GM13977 (cell line): ENCODE measurements around the gene CAP1.
A peak's percentile ranks its signal among the peaks of the same experiment; 100 is the strongest.
"Not testable (repeated sequence)": the region's sequence is repeated elsewhere in the genome, so short reads cannot be mapped to it uniquely, and the experiment has no call there.

Source experiments
- DNase-seq: peaks from one replicate; pipeline ENCODE4 v3.0.0; 2012; ENCODE audit warnings: low spot score
- in situ Hi-C: fragments of 300-500 bp; cut with MboI; formaldehyde crosslinking; loops from one replicate; pipeline ENCODE4 v1.12.0; 2022; ENCODE audit warnings: low sequenced_read_pairs, low pct_unique_long_range_greater_than_20kb, mixed read lengths, inconsistent platforms; ENCODE audit not compliant: unreplicated experiment
- TF ChIP-seq, protein P1 (sequence below): IDR thresholded peaks from 2 replicates; pipeline ENCODE4 v1.5.1; 2012; ENCODE audit warnings: mild to moderate bottlenecking, control low read depth; ENCODE audit not compliant: insufficient read depth; ENCODE audit errors: extremely low read depth, missing control alignments

CAP1 gene

DNA sequence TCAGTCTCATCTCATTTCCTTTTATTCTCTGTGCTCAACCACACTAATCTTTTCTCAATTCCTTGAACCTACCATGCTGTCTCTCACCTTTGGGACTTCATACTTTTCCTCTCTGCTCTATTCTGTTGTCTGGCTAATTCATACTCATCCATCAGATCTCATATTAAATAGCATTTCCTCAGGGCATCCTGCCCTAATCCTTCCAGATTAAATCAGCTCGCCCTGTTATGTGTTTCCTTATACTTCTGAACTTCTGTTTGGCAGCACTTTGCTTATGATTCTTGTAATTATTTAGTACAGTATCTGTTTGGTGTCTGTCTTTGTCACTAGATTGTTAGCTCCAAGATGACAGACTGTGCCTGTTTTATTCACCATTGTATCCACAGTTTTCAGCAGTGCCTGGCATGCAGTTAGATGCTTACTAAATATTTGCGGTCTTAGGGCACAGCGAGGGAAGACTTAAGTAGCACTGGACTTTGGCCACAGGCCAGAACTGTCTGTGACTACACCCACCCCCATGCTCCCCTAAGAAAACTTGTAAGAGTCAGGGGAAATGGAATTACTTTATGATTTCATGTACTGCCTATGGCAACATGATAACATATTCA lies 9.9 kb upstream of the CAP1 start:
- TF ChIP-seq, protein P1, sequence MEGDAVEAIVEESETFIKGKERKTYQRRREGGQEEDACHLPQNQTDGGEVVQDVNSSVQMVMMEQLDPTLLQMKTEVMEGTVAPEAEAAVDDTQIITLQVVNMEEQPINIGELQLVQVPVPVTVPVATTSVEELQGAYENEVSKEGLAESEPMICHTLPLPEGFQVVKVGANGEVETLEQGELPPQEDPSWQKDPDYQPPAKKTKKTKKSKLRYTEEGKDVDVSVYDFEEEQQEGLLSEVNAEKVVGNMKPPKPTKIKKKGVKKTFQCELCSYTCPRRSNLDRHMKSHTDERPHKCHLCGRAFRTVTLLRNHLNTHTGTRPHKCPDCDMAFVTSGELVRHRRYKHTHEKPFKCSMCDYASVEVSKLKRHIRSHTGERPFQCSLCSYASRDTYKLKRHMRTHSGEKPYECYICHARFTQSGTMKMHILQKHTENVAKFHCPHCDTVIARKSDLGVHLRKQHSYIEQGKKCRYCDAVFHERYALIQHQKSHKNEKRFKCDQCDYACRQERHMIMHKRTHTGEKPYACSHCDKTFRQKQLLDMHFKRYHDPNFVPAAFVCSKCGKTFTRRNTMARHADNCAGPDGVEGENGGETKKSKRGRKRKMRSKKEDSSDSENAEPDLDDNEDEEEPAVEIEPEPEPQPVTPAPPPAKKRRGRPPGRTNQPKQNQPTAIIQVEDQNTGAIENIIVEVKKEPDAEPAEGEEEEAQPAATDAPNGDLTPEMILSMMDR: no peak
- DNase-seq: no peak
- in situ Hi-C loops: loop anchor here (10.0 kb wide), 1 partner anchor 46 kb away; no protein-coding TSS in a partner anchor

DNA sequence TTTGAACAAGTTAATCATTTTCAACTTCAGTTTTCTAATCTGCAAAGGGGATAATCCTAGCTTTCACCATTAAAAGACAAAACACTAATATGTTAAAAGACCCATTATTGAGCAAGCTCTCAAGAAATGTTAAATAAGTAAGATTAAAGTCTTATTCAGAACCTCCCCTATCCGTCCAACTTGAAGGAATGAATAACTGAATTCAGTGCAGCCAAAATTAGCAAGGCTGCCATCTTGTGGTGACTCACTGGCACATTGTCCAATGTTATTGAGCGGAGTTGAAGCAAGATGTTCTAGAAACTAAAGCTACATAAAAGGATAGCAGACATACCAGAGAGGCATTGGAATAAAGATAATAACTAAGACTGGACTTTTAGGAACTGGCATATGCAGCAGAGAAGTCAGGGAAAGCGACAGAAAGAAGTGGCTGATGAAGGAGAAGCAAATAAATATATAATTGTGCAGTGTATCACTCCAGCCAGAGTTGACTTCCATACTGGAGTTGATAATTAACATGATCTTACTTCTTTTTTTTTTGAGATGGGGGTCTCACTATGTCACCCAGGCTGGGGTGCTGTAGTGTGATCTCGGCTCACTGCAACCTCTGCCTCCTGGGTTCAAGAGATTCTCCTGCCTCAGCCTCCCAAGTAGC lies 8.2 kb upstream of the CAP1 start:
- in situ Hi-C loops: loop anchor here (10.0 kb wide), 1 partner anchor 48 kb away; no protein-coding TSS in a partner anchor
- DNase-seq: peak; percentile 58
- TF ChIP-seq, protein P1: peak; percentile 84

DNA sequence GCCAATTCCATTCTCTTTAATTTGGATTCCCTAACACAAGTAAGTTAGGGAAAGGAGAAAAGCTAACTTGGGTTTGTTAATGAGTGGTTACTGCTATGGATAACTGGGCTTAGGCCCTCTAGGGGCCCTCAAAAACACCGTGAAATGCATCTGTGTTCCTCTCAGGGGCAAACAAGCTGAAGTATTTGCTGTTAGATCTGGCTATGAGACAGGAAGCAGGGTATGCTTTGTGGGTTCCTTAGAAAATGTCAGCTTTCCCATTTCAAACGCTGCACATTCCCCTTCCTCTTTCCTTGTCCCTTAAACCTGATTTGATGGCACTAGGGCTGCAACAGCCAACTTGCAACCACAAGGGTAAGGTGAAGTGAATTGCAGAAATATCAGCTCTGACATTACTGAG lies 5.7 kb upstream of the CAP1 start:
- in situ Hi-C loops: loop anchor here (5.0 to 10.0 kb wide), 2 partner anchors 50 to 118 kb away; no protein-coding TSS in a partner anchor
- DNase-seq: no peak
- TF ChIP-seq, protein P1: no peak

DNA sequence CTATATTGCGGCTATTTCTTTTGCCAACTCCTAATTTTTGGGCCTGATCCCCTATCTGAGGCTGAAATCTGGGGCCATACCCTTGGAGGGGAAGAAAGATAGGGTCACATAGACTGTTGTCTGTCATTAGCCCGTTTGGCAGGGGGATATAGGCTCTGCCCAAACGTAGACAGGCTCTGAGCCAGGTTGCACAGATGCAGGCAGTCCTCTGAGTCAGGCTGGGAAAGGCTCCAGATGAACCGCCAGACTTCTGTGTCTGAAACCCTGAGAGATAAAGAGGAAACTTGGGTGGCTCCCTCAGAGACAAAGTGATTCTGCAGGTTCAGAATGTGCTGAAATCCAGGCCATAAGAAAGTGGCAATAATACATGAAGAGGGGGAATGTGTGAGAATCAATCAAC lies 4.0 kb upstream of the CAP1 start:
- no peak for DNase-seq
- in situ Hi-C loops: loop anchor here (5.0 to 10.0 kb wide), 2 partner anchors 52 to 119 kb away; no protein-coding TSS in a partner anchor
- TF ChIP-seq, protein P1: no peak

DNA sequence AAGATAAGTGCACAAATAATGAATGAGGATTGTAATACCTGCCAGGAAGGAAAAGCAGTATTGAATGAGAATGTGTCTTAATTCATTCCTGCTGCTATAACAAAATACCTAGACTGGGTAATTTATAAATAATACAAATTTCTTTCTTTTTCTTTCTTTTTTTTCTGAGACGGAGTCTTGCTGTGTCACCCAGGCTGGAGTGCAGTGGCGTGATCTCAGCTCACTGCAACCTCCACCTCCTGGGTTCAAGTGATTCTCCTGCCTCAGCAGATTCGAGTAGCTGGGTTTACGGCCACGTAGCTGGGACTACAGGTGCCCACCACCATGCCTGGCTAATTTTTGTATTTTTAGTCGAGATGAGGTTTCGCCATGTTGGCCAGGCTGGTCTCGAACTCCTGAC lies 3.3 kb upstream of the CAP1 start:
- not testable (repeated sequence) for DNase-seq
- in situ Hi-C loops: loop anchor here (5.0 to 10.0 kb wide), 2 partner anchors 52 to 120 kb away; no protein-coding TSS in a partner anchor

DNA sequence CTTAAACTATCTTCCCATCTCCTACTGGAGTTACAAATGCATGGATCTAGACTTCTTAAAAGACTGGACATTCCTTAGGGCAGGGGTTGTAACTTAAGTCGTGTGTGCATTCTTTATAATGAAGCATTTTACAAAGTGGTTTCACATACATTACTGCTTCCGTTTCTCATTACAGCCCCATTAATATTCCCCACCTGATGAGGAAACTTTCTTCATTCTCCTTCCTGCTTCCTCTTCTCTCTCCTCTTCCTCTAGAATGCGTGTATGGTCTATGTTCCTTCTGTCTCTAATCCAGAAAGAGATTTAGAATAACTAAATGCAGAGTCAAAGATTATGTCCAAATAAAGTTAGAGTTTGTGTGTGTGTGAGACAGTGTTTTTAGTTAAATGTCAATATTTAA lies 1.8 kb upstream of the CAP1 start:
- TF ChIP-seq, protein P1: no peak
- in situ Hi-C loops: loop anchor here (5.0 to 10.0 kb wide), 2 partner anchors 54 to 121 kb away; no protein-coding TSS in a partner anchor
- no peak for DNase-seq

DNA sequence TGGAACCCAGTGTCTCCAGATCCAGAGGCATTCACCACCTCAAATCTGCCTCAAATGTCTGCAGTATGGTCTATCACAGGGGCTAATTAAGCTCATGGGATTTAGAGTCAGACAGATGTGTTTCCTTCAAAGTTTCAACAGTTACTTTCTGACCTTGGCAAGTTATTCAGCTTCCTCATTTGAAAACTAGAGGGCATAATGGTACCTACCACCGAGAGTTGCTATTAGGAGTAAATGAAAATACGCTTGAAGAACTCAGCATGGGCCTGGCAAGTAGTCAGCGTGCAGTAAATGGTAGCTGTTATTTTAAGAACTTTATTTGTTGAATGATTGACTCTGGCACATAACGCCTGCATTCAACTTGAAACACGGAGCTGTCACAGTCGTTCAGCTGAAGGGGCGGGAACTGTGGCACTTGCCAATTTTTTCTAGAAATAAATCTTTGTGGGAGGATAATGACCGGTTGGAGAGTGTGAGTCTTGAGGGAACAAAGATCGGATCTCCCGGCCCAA lies 1.2 kb upstream of the CAP1 start:
- DNase-seq: peak; percentile 24
- TF ChIP-seq, protein P1: peak; percentile 21
- in situ Hi-C loops: loop anchor here (5.0 to 10.0 kb wide), 2 partner anchors 54 to 122 kb away; no protein-coding TSS in a partner anchor
